K562 (cell line): ENCODE measurements around the gene EFCAB13. TPM values are rescaled to one million over a fixed set of nuclear protein-coding genes. Genes with fewer than 3 reads are reported as not detected.

ENCODE experiments used
- ARID1B ChIP-seq: fragments of 450-650 bp; IDR thresholded peaks from 2 replicates; pipeline ENCODE4 v1.6.1; 2016; ENCODE audit warnings: antibody characterized with exemption, mild to moderate bottlenecking, inconsistent platforms
- C11orf30 ChIP-seq: fragments of 450-650 bp; IDR thresholded peaks from 2 replicates; pipeline ENCODE4 v1.6.1; 2016; ENCODE audit warnings: low read depth, mild to moderate bottlenecking
- CREB3 ChIP-seq: fragments of 450-650 bp; conservative IDR thresholded peaks from 2 replicates; pipeline ENCODE4 v1.6.1; 2016; ENCODE audit warnings: missing genetic modification characterization, low read depth, mild to moderate bottlenecking, missing compliant biosample characterization, moderate library complexity
- EP400 ChIP-seq: fragments of 450-650 bp; IDR thresholded peaks from 2 replicates; pipeline ENCODE4 v1.6.1; 2017; ENCODE audit warnings: antibody characterized with exemption, mild to moderate bottlenecking, moderate library complexity
- GATA2 ChIP-seq: sonication (generic); formaldehyde crosslinking; IDR thresholded peaks from 2 replicates; pipeline ENCODE4 v1.4.0; 2020; ENCODE audit warnings: mild to moderate bottlenecking, missing genetic modification reagents
- ILK ChIP-seq: fragments of 450-650 bp; IDR thresholded peaks from 2 replicates; pipeline ENCODE4 v1.6.1; 2016; ENCODE audit warnings: missing genetic modification characterization, low read depth, mild to moderate bottlenecking, missing compliant biosample characterization, moderate library complexity, borderline replicate concordance
- MAFF ChIP-seq: IDR thresholded peaks from 2 replicates; pipeline ENCODE4 v1.6.1; 2012; ENCODE audit warnings: low read length, improper control_type of control experiment
- NFRKB ChIP-seq: fragments of 450-650 bp; IDR thresholded peaks from 2 replicates; pipeline ENCODE4 v1.6.1; 2016; ENCODE audit warnings: low read depth
- RB1 ChIP-seq: fragments of 450-650 bp; IDR thresholded peaks from 2 replicates; pipeline ENCODE4 v1.6.1; 2017; ENCODE audit warnings: low read depth, mild to moderate bottlenecking
- TCF3 ChIP-seq: sonication (generic); formaldehyde crosslinking; IDR thresholded peaks from 2 replicates; pipeline ENCODE4 v1.4.0; 2020; ENCODE audit warnings: mild to moderate bottlenecking, missing genetic modification reagents
- YY1 ChIP-seq, 3 experiments: IDR thresholded peaks; 2 replicates each; pipeline ENCODE4 v1.6.1; 2011; ENCODE audit warnings: low read length in 2 of 3, mild to moderate bottlenecking in 2 of 3, moderate library complexity in 2 of 3, borderline replicate concordance in 1 of 3, control low read depth in 1 of 3, low read depth in 1 of 3; ENCODE audit not compliant: insufficient read depth in 3 of 3, insufficient replicate concordance in 2 of 3, control insufficient read depth in 1 of 3, insufficient read length in 1 of 3; ENCODE audit errors: extremely low read depth in 1 of 3
- ZEB2 ChIP-seq: fragments of 450-650 bp; IDR thresholded peaks from 2 replicates; pipeline ENCODE4 v1.6.1; 2016
- polyA plus RNA-seq, 8 experiments: library from polyadenylated mRNA; depleted of rRNA in 4 of 8; stranded (reverse) in 5 of 8; unstranded in 3 of 8; fragments of >200 nt; fragmentation: Nextera tagmentation in 2 of 8; fragmentation: Illumina TruSeq in 1 of 8; extraction: Ambion mirVana in 2 of 8; extraction: Trizol in 1 of 8; gene quantifications; 2 replicates each; pipeline versions ENCODE4 v1.2.1 to v1.2.3, GENCODE V29; 2011 to 2014; ENCODE audit warnings: inconsistent platforms in 1 of 8, missing spikeins in 1 of 8
- total RNA-seq, 7 experiments: library from RNA; depleted of rRNA in 6 of 7; stranded (reverse); fragments of >200 nt in 6 of 7; fragmentation: Illumina TruSeq in 2 of 7; extraction: Trizol in 2 of 7; gene quantifications; 2 replicates each; pipeline versions ENCODE4 v1.2.1 to v1.2.3, GENCODE V29; 2011 to 2021; ENCODE audit warnings: low replicate concordance in 1 of 7
- TF ChIP-seq, protein P1 (sequence below): fragments of 250-450 bp; sonication (Bioruptor Pico); IDR thresholded peaks from 2 replicates; pipeline ENCODE4 v1.8.0; 2022; ENCODE audit warnings: moderate library complexity, mild to moderate bottlenecking, inconsistent platforms
- TF ChIP-seq, protein P2 (sequence below), 3 experiments: fragments of 200-800 bp in 1 of 3; fragments of 250-450 bp in 1 of 3; fragments of 450-650 bp in 1 of 3; sonication (Bioruptor Pico) in 1 of 3; sonication (Bioruptor generic) in 1 of 3; formaldehyde crosslinking in 1 of 3; IDR thresholded peaks; 2 replicates each; pipeline versions ENCODE4 v1.6.1 to v1.8.0; 2016 to 2022; ENCODE audit warnings: mild to moderate bottlenecking in 2 of 3, missing genetic modification characterization in 2 of 3, missing compliant biosample characterization in 1 of 3, moderate library complexity in 1 of 3
- TF ChIP-seq, protein P3 (sequence below): fragments of 450-650 bp; conservative IDR thresholded peaks from 2 replicates; pipeline ENCODE4 v1.6.1; 2016; ENCODE audit warnings: missing genetic modification characterization, low read depth, mild to moderate bottlenecking, control low read depth, missing compliant biosample characterization
- TF ChIP-seq, protein P4 (sequence below): fragments of 450-650 bp; IDR thresholded peaks from 2 replicates; pipeline ENCODE4 v1.6.1; 2016; ENCODE audit warnings: mild to moderate bottlenecking

Gene EFCAB13
- total and polyA plus RNA-seq, 9 of the 15 experiments (the other 6 are each of a cell fraction or from before 2014, with no cell fraction given) = 0.32 to 1.3 (median 0.95) TPM

GRCh38 chr17:47288531-47289116 is 35.1 kb upstream of the EFCAB13 start (continued):
- TF ChIP-seq, protein P1, sequence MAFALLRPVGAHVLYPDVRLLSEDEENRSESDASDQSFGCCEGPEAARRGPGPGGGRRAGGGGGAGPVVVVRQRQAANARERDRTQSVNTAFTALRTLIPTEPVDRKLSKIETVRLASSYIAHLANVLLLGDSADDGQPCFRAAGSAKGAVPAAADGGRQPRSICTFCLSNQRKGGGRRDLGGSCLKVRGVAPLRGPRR (CRISPR knock-in tag) = peak; percentile 24; the same call in 1 of the 2 replicates
- TF ChIP-seq, protein P2, sequence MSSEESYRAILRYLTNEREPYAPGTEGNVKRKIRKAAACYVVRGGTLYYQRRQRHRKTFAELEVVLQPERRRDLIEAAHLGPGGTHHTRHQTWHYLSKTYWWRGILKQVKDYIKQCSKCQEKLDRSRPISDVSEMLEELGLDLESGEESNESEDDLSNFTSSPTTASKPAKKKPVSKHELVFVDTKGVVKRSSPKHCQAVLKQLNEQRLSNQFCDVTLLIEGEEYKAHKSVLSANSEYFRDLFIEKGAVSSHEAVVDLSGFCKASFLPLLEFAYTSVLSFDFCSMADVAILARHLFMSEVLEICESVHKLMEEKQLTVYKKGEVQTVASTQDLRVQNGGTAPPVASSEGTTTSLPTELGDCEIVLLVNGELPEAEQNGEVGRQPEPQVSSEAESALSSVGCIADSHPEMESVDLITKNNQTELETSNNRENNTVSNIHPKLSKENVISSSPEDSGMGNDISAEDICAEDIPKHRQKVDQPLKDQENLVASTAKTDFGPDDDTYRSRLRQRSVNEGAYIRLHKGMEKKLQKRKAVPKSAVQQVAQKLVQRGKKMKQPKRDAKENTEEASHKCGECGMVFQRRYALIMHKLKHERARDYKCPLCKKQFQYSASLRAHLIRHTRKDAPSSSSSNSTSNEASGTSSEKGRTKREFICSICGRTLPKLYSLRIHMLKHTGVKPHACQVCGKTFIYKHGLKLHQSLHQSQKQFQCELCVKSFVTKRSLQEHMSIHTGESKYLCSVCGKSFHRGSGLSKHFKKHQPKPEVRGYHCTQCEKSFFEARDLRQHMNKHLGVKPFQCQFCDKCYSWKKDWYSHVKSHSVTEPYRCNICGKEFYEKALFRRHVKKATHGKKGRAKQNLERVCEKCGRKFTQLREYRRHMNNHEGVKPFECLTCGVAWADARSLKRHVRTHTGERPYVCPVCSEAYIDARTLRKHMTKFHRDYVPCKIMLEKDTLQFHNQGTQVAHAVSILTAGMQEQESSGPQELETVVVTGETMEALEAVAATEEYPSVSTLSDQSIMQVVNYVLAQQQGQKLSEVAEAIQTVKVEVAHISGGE (CRISPR knock-in tag; IDR thresholded peaks at IDR 0.05) = peak in 1 of 3 experiments; percentile 63; a peak in 1 of 6 replicates
- TF ChIP-seq C11orf30 (peak; percentile 99), GATA2 (CRISPR knock-in tag) (peak; percentile 64), ILK (0 out of 2 replicates have a peak, but pooled peaks have one; percentile 4), EP400 (peak; percentile 61), NFRKB (peak; percentile 58), ZEB2 (peak; percentile 80), YY1 (IDR thresholded peaks at IDR 0.05; ENCODE audit: borderline replicate concordance in 1 of 3, control insufficient read depth in 1 of 3, extremely low read depth in 1 of 3, insufficient read depth in 3 of 3, insufficient read length in 1 of 3, insufficient replicate concordance in 2 of 3, low read depth in 1 of 3, low read length in 2 of 3) (peak; percentile 23 to 86 (median 29)), TCF3 (CRISPR knock-in tag) (peak; percentile 94), RB1 (no peak), CREB3 (tag) (peak; percentile 83; the same call in 1 of the 2 replicates), ARID1B (peak; percentile 95), MAFF (peak; percentile 99)
- TF ChIP-seq, protein P3, sequence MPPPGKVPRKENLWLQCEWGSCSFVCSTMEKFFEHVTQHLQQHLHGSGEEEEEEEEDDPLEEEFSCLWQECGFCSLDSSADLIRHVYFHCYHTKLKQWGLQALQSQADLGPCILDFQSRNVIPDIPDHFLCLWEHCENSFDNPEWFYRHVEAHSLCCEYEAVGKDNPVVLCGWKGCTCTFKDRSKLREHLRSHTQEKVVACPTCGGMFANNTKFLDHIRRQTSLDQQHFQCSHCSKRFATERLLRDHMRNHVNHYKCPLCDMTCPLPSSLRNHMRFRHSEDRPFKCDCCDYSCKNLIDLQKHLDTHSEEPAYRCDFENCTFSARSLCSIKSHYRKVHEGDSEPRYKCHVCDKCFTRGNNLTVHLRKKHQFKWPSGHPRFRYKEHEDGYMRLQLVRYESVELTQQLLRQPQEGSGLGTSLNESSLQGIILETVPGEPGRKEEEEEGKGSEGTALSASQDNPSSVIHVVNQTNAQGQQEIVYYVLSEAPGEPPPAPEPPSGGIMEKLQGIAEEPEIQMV (tag) = no peak
- TF ChIP-seq, protein P4, sequence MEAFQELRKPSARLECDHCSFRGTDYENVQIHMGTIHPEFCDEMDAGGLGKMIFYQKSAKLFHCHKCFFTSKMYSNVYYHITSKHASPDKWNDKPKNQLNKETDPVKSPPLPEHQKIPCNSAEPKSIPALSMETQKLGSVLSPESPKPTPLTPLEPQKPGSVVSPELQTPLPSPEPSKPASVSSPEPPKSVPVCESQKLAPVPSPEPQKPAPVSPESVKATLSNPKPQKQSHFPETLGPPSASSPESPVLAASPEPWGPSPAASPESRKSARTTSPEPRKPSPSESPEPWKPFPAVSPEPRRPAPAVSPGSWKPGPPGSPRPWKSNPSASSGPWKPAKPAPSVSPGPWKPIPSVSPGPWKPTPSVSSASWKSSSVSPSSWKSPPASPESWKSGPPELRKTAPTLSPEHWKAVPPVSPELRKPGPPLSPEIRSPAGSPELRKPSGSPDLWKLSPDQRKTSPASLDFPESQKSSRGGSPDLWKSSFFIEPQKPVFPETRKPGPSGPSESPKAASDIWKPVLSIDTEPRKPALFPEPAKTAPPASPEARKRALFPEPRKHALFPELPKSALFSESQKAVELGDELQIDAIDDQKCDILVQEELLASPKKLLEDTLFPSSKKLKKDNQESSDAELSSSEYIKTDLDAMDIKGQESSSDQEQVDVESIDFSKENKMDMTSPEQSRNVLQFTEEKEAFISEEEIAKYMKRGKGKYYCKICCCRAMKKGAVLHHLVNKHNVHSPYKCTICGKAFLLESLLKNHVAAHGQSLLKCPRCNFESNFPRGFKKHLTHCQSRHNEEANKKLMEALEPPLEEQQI = no peak
